ENCODE data around the gene HRAS.

HRAS gene

DNA sequence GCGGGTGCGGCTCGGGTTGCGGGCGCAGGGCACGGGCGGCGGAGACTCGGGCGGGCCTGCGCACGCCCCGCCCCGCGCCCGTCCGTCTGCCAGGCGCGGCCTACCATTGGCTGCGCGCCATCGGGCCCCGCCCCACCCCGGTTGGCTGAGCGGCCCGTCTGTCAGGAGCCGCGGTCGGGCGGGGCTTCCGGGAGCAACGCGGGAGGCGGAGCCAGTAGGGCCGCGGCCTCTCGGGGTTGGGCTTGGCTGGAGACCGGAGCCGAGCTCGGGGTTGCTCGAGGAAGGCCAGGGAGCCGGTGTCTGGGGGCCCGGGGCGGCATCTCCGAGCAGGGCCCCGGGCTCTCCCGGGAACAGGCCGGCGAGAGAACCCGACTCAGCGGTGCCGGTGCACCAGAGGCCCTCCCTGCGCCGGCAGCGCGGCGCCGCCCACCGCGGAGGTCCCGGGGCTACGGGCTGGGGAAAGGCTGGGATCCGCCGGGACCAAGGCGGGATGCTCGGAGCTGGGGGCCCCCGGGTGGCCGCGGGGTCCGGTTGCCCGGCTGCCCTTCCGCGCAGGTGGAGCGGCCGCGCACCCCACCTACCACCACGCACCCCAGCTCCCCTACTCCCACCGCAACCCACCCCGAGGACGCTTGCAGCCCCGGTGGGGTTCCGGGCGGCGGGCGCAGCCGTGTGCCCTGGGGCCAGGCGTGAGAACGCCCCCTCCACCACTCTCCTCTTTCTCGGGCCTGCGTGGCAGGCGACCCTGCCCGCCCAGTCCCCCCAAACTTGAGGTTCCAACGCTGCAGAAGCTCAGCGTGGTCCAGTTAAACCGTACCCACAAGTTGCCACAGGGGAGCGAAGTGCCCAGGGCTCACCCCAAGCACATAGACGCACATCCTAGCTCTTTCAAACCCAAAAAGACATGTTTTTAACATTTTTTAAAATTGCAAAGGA, at the start of gene HRAS:
HRAS (minus strand) TSS at position 58 of the 936 bp plus-strand sequence.
- DNase-seq, result peak; percentile 98

DNA sequence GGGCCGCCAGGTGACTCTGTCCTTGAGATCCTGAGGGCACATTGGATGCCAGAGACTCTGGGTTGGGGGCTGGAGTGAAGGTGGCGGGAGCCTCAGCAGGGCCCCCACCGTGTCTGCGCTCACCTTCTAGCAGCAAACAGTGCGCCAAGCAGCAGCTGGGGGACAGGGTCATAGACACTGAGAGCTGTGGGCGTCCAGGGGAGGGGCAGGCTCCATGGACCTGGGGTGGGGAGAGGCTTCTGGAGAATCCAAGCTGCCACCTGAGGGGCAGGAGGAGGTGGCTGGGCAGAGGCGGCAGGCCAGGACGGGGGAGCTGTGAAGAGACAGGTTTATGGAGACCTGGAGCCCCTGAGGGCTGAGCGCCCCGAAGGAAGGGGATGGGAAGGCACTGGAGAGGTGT, 48.9 kb upstream of the HRAS start:
- no peak for DNase-seq

DNA sequence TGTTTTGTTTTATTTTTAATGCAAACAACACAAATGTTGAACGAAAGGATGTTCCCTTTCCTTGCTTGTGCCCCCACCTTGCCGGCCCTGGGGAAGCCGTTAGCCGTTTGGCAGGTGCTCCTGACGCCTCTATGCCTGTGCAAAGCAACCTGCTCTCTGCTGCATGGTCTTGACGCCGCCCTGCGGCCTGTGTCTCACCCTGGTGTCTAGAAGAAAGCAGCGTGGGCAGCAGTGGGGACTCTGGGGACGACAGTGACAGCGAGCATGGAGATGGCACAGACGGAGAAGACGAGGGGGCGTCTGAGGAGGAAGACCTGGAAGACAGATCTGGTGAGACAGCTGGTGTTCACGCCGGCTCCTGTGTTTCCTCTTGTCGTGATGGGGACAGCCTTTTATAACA, 46.4 kb upstream of the HRAS start:
- DNase-seq, result no peak

GRCh38 chr11:581342-581741, 46.0 kb upstream of the HRAS start:
- DNase-seq, result no peak

- DNase-seq, result no peak
These were observed 44.6 kb upstream of the HRAS start for GRCh38 chr11:579830-580601.

DNA sequence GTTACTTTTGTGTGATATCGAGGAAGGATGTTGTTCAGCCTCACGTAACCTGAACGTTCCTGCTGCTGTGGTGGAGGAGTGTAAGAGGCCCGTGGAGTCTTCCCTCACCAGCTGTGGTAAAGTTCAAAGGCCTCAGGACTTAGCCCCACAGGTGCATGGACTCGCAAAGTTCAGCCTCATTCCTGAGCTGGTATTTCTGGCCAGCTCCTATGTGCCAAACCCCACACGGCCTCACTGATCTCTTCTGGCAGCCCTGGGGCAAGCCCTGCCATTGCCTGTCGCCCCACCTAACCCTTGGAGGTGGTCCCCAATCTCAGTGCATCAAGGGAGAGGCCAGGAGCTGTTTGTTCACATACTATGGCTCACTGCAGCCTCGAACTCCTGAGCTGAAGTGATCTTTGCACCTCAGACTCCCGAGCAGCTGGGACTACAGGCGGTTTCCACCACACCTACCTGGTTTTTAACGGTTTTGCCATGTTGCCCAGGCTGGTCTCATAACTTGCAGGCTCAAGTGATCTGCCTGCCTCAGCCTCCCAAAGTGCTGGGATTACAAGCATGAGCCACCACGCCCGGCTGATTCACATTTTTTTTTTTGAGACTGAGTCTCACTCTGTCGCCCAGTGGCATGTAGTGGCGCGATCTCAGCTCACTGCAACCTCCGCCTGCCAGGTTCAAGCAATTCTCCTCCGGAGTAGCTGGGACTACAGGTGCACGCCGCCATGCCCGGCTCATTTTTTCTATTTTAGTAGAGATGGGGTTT, 43.1 kb upstream of the HRAS start:
- DNase-seq, result no peak

GRCh38 chr11:577611-577894, 42.2 kb upstream of the HRAS start:
- no peak for DNase-seq

DNA sequence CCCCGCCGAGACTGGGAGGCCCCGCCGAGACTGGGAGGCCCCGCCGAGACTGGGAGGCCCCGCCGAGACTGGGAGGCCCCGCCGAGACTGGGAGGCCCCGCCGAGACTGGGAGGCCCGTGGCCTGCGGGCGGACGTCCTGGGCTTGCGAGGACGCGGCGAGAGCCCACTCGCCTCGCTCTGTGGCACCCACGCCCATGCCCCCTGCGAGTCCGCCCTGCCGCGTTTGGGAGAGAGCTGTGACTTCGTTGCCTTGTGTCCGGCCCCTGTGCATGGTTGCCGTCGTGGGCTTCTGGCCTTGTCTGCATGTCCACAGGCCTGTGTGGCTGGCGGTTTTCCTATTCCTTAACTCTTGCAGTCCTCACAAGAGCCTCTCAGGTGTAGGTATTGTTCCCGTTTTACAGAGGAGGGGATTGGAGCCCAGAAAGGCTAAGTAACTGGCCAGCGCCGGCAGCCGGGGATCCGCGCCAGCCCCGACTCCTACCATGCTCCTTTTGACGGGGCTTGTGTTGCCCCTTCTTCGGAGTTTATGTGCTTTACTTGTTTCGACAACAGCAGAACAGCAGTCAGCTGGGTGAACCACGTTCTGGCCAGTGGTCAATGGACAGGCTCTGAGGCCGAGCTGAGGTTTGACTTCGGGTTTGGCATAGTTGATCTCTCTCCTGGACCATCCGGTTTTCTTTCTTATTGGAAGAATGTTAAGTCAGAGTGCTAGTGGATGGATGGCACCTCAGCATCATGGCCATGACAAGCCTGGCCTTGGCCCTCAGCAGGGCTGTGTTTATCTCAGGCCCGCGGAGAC, 41.6 kb upstream of the HRAS start:
- peak; percentile 28 for DNase-seq

DNA sequence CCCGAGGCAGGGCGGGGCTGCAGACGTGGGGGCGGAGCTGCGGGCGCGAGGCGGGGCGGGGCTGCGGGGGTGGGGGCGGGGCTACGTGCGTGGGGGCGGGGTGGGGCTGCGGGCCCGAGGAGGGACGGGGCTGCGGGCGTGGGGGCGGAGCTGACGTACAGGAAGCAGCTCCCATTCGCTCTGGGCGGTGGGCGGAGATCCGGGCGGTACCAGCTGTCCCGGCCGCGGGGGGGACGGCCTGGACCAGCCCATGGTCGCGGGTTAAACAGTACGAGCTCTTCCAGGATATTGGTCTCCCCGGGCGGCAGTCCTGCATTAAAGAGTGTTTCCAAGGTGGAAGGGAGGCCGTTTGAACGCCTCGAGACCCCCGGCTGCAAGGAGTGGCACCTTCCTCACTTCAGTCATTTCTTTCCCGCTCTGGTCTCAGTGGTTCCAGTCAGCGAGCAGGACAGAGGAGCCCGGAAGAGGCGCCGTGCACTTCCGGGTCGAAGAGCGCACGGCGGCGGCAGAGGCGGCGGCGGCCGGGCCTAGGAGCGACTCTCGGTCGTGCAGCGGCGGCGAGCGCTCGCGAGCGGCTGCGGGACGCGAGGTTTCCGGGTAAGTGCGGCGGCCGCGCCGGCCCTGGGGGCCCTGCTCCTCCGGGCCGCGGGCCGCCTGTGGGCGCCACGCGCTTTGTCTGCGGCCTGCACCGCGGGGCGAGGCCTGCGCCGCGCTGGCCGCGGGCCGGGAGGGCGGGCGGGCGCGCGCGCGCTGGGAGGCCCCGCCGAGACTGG, 40.8 kb upstream of the HRAS start, which contains the start of gene PHRF1:
PHRF1 (plus strand) TSS at position 475 of the 773 bp plus-strand sequence. CDS start 5,043 bp downstream, outside the sequence.
- DNase-seq, result peak; percentile 97

GRCh38 chr11:575313-575995, 40.1 kb upstream of the HRAS start:
- DNase-seq, result no peak

- DNase-seq, result no peak
These were observed 39.4 kb upstream of the HRAS start for GRCh38 chr11:574632-575312.

- DNase-seq, result peak; percentile 34
These were observed 38.7 kb upstream of the HRAS start for GRCh38 chr11:574031-574570.

DNA sequence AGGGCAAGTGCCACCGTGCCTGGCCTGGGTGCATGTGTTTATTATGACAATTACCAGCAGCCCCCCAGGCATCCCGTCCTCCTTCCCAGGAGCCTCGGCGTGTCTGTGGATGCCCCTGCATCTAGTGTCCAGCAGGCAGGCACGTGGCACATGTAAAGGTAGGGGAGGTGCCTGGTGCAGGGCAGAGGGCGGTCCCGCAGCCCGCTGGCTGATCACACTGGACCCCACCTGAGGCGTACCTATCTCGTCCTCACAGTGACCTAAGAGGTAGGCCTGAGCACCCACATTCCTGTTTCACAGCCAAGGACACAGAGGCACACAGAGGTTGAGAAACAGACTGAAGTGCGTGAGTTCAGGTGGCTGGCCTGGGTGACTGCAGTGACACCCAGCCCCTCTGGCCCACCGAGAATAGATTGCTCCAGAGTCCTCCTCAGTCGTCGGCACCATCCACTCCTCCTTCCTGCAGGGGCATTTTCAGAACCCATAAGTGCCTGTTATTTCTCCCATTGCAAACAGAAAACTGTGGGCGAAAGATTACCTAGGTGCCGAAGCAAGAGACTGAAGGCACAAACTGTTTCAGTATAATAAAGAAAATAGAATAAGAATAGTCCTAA, 37.9 kb upstream of the HRAS start:
- no peak for DNase-seq

GRCh38 chr11:571802-572185, 36.4 kb upstream of the HRAS start:
- no peak for DNase-seq

DNA sequence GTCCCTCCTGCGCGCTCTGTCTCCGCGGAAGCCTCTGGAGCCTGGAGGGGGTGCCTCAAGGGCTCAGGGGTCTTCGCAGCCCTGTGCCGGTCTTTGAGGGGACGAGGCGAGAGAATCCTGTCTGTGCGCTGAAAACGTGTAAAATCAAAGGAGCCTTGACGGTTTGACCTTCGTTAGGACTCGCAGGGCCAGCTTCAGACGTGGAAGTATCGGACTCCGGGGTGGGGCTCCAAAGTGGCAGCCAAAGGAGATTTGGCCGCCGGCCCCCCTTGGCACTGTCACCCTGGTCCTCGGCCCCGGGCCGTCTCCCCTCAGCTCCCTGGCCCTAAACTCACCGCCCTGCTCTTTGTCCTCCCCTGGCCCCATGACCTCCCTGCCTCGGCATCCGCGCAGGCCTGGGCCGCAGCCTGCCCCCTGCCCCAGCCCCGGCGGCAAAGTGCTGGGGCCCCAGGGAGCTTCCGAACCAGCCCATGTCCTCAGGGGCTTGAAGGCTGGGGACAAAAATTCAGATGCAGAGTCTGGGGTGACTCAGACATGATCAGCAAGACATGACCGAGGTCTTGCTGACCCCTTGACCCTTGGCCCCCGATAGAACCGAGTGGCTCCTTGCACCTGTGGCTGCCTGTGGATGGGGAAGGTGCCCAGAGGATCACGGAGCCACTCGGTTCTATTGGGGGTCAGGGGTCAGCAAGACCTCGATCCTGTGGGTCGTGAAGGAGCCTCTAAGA, 33.9 kb upstream of the HRAS start:
- DNase-seq, result no peak

- DNase-seq, result peak; percentile 97
These were observed 33.2 kb upstream of the HRAS start for GRCh38 chr11:568306-569157.

GRCh38 chr11:567629-568292, 32.4 kb upstream of the HRAS start:
- DNase-seq, result no peak
